Measurements from ENCODE around the gene VPS37C.

Gene VPS37C

DNA sequence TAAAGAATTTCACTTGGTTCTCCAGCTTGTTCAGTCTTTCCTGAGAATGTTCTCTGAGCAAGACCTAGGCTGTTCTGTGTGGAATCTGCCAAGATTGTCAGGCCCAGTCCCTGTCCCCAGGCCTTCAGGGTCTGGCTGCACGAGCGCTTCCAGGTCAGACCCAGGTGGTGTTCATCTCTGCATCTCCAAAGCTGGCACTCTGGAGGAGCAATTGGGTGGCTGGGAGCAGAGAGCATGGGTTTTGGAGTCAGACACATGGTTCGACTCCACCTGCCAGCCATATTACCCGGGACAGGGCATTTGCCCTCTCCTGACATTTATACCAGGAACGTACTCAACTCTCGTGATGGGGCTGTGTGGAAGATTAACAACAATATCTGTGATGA, 50.2 kb downstream of the VPS37C start:
- no peak overlapping the region for H2BK5ac ChIP-seq (ENCODE audit: low read length)
- no peak overlapping the region for H2BK120ac ChIP-seq (ENCODE audit: low read depth, low read length)
- no peaks in the 10 kb centered on the region for H3K4me1 ChIP-seq (ENCODE audit: control insufficient read depth in 2 of 2, insufficient read depth in 1 of 2, low read depth in 1 of 2, low read length in 2 of 2)
- H3K79me1 ChIP-seq (ENCODE audit: low read depth, low read length), result no peaks in the 10 kb centered on the region
- no peak overlapping the region for H3K4ac ChIP-seq (ENCODE audit: low read length)
- H3K27me3 ChIP-seq (ENCODE audit: control insufficient read depth in 3 of 3, insufficient read depth in 3 of 3, low read depth in 1 of 3, low read length in 3 of 3), result no peaks in the 10 kb centered on the region
- H2AFZ ChIP-seq (ENCODE audit: low read length), result no peak overlapping the region
- H3K14ac ChIP-seq (ENCODE audit: low read length), result no peak overlapping the region
- no peak overlapping the region for H3K18ac ChIP-seq (ENCODE audit: low read length)
- no peak overlapping the region for H3K27ac ChIP-seq (replicated peaks; ENCODE audit: low read length)
- no peak for DNase-seq (ENCODE audit: low spot score)
- H3K4me2 ChIP-seq (ENCODE audit: insufficient read depth, low read length, poor library complexity, severe bottlenecking), result no peak overlapping the region
- H2BK12ac ChIP-seq (ENCODE audit: low read length), result no peak overlapping the region
- H4K91ac ChIP-seq (ENCODE audit: low read depth, low read length, poor library complexity), result no peak overlapping the region
- H4K8ac ChIP-seq (ENCODE audit: low read depth, low read length), result no peak overlapping the region
- no peak overlapping the region for H3K4me3 ChIP-seq (ENCODE audit: low read length in 2 of 2)
- H3K36me3 ChIP-seq (replicated peaks in 1 of 2; ENCODE audit: control insufficient read depth in 2 of 2, insufficient read depth in 2 of 2, low read length in 2 of 2), result no peaks in the 10 kb centered on the region
- no CpG with 5 or more reads among the region's 6 CpGs for WGBS, 2 donors (ENCODE audit: extremely low coverage in 2 of 2, insufficient read length in 2 of 2, insufficient replicate concordance in 1 of 2)
- peak overlapping the region; percentile 23 for H3K23ac ChIP-seq (ENCODE audit: low read depth, low read length, poor library complexity)
- no peak overlapping the region for H3K9ac ChIP-seq (ENCODE audit: low read depth, low read length, poor library complexity)
- no peak overlapping the region for H2BK15ac ChIP-seq (ENCODE audit: low read length)
- no peaks in the 10 kb centered on the region for H3K9me3 ChIP-seq (replicated peaks in 1 of 2; ENCODE audit: control insufficient read depth in 2 of 2, insufficient read depth in 1 of 2, low read depth in 1 of 2, low read length in 2 of 2)
- no peak overlapping the region for H2AK5ac ChIP-seq (ENCODE audit: low read depth, low read length)

DNA sequence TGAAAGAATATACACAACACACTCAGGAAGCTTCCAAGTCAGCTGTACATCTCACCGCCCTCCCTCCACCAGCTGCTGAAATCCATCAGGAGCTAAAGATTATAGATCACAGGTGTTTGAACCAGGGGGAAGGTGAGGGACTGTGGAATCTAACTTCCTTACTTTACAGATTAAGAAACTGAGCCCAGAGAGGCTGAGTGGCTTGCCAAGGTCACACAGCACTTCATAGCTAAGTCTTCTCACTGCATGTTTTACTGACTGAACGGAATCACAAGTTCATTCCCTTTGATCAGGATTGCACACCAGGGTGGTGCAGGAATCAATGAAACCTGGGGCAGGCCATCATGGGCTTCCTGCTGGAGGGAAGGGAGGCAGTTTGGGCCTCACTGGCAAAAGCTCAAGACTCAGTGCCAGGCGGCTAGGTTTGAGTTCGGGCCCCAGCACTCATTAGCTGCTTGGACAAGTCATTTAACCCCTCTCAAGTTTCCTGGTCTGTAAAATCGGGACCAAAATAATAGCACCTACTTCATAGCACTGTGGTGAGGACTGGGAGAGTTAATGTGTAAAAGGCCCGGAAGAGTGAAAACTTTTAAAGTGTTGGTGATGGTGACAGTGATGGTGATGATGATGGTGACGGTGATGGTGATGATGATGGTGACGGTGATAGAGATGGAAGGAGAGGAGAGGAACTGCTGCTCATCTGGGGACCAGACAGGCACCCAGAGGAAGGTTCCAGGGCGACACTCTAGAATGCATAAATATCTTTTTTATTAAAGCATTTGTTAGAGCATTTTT, 50.8 kb downstream of the VPS37C start:
- 100% methylated on average over 1 of the region's 9 CpGs; no CpG with 5 or more reads in 1 of the 2 donors for WGBS, 2 donors (ENCODE audit: extremely low coverage in 2 of 2, insufficient read length in 2 of 2, insufficient replicate concordance in 1 of 2)

DNA sequence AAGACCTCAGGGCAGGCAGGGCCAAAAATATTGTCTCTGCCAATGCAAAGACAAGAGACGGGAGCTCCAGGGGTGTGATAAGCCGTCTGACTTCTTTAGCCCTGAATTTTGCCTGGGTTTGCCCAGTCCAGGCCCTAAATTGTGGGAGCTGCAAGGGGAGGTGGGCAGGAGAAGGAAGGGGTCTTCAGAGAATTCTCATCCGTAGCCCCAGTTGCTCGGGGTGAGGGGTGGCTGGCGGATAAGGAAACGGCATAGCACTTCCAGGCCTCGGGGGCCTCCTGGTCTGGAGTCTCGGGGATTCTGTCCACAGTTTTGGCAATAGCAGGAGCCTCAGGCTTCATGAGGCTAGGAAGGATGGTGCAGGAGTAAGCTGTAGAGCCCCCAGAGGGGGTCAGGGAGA, 51.6 kb downstream of the VPS37C start:
- no peak for DNase-seq (ENCODE audit: low spot score)
- no peak overlapping the region for H2BK5ac ChIP-seq (ENCODE audit: low read length)
- no peaks in the 10 kb centered on the region for H3K79me1 ChIP-seq (ENCODE audit: low read depth, low read length)
- no peaks in the 10 kb centered on the region for H3K36me3 ChIP-seq (replicated peaks in 1 of 2; ENCODE audit: control insufficient read depth in 2 of 2, insufficient read depth in 2 of 2, low read length in 2 of 2)
- H3K9ac ChIP-seq (ENCODE audit: low read depth, low read length, poor library complexity), result no peak overlapping the region
- H3K4me3 ChIP-seq (ENCODE audit: low read length in 2 of 2), result no peak overlapping the region
- no peak overlapping the region for H2AFZ ChIP-seq (ENCODE audit: low read length)
- no peak overlapping the region for H3K14ac ChIP-seq (ENCODE audit: low read length)
- no peak overlapping the region for H2BK12ac ChIP-seq (ENCODE audit: low read length)
- no peak overlapping the region for H3K4ac ChIP-seq (ENCODE audit: low read length)
- no peak overlapping the region for H2BK120ac ChIP-seq (ENCODE audit: low read depth, low read length)
- no peak overlapping the region for H3K4me2 ChIP-seq (ENCODE audit: insufficient read depth, low read length, poor library complexity, severe bottlenecking)
- no peaks in the 10 kb centered on the region for H3K4me1 ChIP-seq (ENCODE audit: control insufficient read depth in 2 of 2, insufficient read depth in 1 of 2, low read depth in 1 of 2, low read length in 2 of 2)
- no peak overlapping the region for H2AK5ac ChIP-seq (ENCODE audit: low read depth, low read length)
- no peaks in the 10 kb centered on the region for H3K27me3 ChIP-seq (ENCODE audit: control insufficient read depth in 3 of 3, insufficient read depth in 3 of 3, low read depth in 1 of 3, low read length in 3 of 3)
- H3K9me3 ChIP-seq (replicated peaks in 1 of 2; ENCODE audit: control insufficient read depth in 2 of 2, insufficient read depth in 1 of 2, low read depth in 1 of 2, low read length in 2 of 2), result no peaks in the 10 kb centered on the region
- H3K27ac ChIP-seq (replicated peaks; ENCODE audit: low read length), result no peak overlapping the region
- H4K8ac ChIP-seq (ENCODE audit: low read depth, low read length), result no peak overlapping the region
- H2BK15ac ChIP-seq (ENCODE audit: low read length), result no peak overlapping the region
- no CpG with 5 or more reads among the region's 8 CpGs for WGBS, 2 donors (ENCODE audit: extremely low coverage in 2 of 2, insufficient read length in 2 of 2, insufficient replicate concordance in 1 of 2)
- no peak overlapping the region for H3K23ac ChIP-seq (ENCODE audit: low read depth, low read length, poor library complexity)
- H4K91ac ChIP-seq (ENCODE audit: low read depth, low read length, poor library complexity), result no peak overlapping the region
- peak overlapping the region; percentile 35 for H3K18ac ChIP-seq (ENCODE audit: low read length)

More for the DNA sequence above, 50.8 kb downstream of the VPS37C start:
- Histone ChIP-seq H3K9me3 (replicated peaks in 1 of 2; ENCODE audit: control insufficient read depth in 2 of 2, insufficient read depth in 1 of 2, low read depth in 1 of 2, low read length in 2 of 2) (no peaks in the 10 kb centered on the region), H3K23ac (ENCODE audit: low read depth, low read length, poor library complexity) (no peak overlapping the region), H2BK5ac (ENCODE audit: low read length) (no peak overlapping the region), H3K27ac (replicated peaks; ENCODE audit: low read length) (no peak overlapping the region), H2BK15ac (ENCODE audit: low read length) (no peak overlapping the region), H3K36me3 (replicated peaks in 1 of 2; ENCODE audit: control insufficient read depth in 2 of 2, insufficient read depth in 2 of 2, low read length in 2 of 2) (no peaks in the 10 kb centered on the region), H4K8ac (ENCODE audit: low read depth, low read length) (no peak overlapping the region), H2BK12ac (ENCODE audit: low read length) (no peak overlapping the region), H3K4me1 (ENCODE audit: control insufficient read depth in 2 of 2, insufficient read depth in 1 of 2, low read depth in 1 of 2, low read length in 2 of 2) (no peaks in the 10 kb centered on the region), H3K18ac (ENCODE audit: low read length) (no peak overlapping the region), H3K9ac (ENCODE audit: low read depth, low read length, poor library complexity) (no peak overlapping the region), H3K14ac (ENCODE audit: low read length) (no peak overlapping the region), H4K91ac (ENCODE audit: low read depth, low read length, poor library complexity) (no peak overlapping the region), H3K4me2 (ENCODE audit: insufficient read depth, low read length, poor library complexity, severe bottlenecking) (no peak overlapping the region), H2AFZ (ENCODE audit: low read length) (no peak overlapping the region), H3K4ac (ENCODE audit: low read length) (no peak overlapping the region), H2AK5ac (ENCODE audit: low read depth, low read length) (no peak overlapping the region), H3K27me3 (ENCODE audit: control insufficient read depth in 3 of 3, insufficient read depth in 3 of 3, low read depth in 1 of 3, low read length in 3 of 3) (no peaks in the 10 kb centered on the region), H3K79me1 (ENCODE audit: low read depth, low read length) (no peaks in the 10 kb centered on the region), H2BK120ac (ENCODE audit: low read depth, low read length) (no peak overlapping the region), H3K4me3 (ENCODE audit: low read length in 2 of 2) (no peak overlapping the region)
- DNase-seq (ENCODE audit: low spot score), result no peak

DNA sequence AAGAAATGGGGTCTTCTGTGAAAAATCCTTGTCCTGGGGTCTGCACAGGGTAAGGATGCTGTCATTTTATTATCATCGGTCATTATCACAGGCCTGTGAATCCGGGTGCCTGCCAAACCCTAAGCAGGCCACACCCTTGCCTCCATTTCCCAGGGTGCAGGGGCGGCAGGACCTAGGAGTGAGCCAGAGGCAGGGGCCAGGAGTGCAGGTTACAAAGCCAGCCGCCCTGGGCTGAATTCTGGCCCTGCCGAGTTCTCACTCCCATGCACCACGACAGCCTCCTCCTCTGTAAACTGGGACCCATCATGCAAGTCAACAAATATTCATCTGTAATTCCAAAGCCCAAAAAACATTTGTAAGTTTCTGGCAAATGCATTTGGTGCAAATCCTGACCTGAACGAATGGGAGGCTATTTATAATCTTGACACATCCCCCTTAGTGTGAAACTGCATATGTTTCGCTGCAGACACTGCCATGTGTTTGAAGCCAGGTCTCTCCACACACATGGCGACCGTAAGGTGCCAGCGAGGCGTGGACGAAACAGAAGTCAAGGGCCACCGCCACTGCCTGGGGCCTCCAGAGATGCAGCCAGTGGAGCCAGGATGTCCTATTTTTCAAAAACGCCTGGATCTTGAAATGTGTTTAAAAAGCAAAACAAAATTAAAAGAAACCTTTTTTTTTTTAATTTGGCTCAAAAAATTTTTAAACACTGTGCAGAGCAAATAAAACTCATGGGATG, 52.2 kb downstream of the VPS37C start:
- no peak overlapping the region for H3K9ac ChIP-seq (ENCODE audit: low read depth, low read length, poor library complexity)
- no peaks in the 10 kb centered on the region for H3K4me1 ChIP-seq (ENCODE audit: control insufficient read depth in 2 of 2, insufficient read depth in 1 of 2, low read depth in 1 of 2, low read length in 2 of 2)
- H3K27me3 ChIP-seq (ENCODE audit: control insufficient read depth in 3 of 3, insufficient read depth in 3 of 3, low read depth in 1 of 3, low read length in 3 of 3), result no peaks in the 10 kb centered on the region
- H3K4ac ChIP-seq (ENCODE audit: low read length), result no peak overlapping the region
- H3K36me3 ChIP-seq (replicated peaks in 1 of 2; ENCODE audit: control insufficient read depth in 2 of 2, insufficient read depth in 2 of 2, low read length in 2 of 2), result no peaks in the 10 kb centered on the region
- no peak overlapping the region for H3K23ac ChIP-seq (ENCODE audit: low read depth, low read length, poor library complexity)
- peak overlapping the region; percentile 11 for H3K18ac ChIP-seq (ENCODE audit: low read length)
- no peak overlapping the region for H2BK5ac ChIP-seq (ENCODE audit: low read length)
- no peak overlapping the region for H3K27ac ChIP-seq (replicated peaks; ENCODE audit: low read length)
- H2AFZ ChIP-seq (ENCODE audit: low read length), result no peak overlapping the region
- no peak overlapping the region for H3K4me2 ChIP-seq (ENCODE audit: insufficient read depth, low read length, poor library complexity, severe bottlenecking)
- H4K91ac ChIP-seq (ENCODE audit: low read depth, low read length, poor library complexity), result no peak overlapping the region
- no peak overlapping the region for H4K8ac ChIP-seq (ENCODE audit: low read depth, low read length)
- no peak overlapping the region for H3K14ac ChIP-seq (ENCODE audit: low read length)
- no CpG with 5 or more reads among the region's 15 CpGs for WGBS, 2 donors (ENCODE audit: extremely low coverage in 2 of 2, insufficient read length in 2 of 2, insufficient replicate concordance in 1 of 2)
- H2BK15ac ChIP-seq (ENCODE audit: low read length), result no peak overlapping the region
- H3K9me3 ChIP-seq (replicated peaks in 1 of 2; ENCODE audit: control insufficient read depth in 2 of 2, insufficient read depth in 1 of 2, low read depth in 1 of 2, low read length in 2 of 2), result no peaks in the 10 kb centered on the region
- no peaks in the 10 kb centered on the region for H3K79me1 ChIP-seq (ENCODE audit: low read depth, low read length)
- H2BK120ac ChIP-seq (ENCODE audit: low read depth, low read length), result no peak overlapping the region
- H2BK12ac ChIP-seq (ENCODE audit: low read length), result no peak overlapping the region
- no peak overlapping the region for H3K4me3 ChIP-seq (ENCODE audit: low read length in 2 of 2)
- H2AK5ac ChIP-seq (ENCODE audit: low read depth, low read length), result no peak overlapping the region
- DNase-seq (ENCODE audit: low spot score), result no peak

Measured in neuronal stem cell (in vitro differentiated cells).